HepG2 (cell line): ENCODE data around the gene SGPP1. TPM values are rescaled to one million over a fixed set of nuclear protein-coding genes. Genes with fewer than 3 reads are reported as not detected.

ENCODE experiments used
- ATAC-seq: fragments of 200-7000 bp; cut with Tn5 transposase; 3 replicates; pipeline ENCODE4 v1.9.1; 2020; ENCODE audit warnings: mild to moderate bottlenecking, moderate library complexity
- BruUV-seq: library from RNA; stranded (reverse); fragments of 400-500 nt; replicated peaks from 2 replicates; lab custom pipeline; 2021; lab: Mats Ljungman, UMichigan
- CTCF ChIA-PET: fragments of 300-600 bp; formaldehyde crosslinking; extraction: SDS; loops from one replicate; lab custom pipeline; 2021; ENCODE audit warnings: low total read pairs, inconsistent platforms, low intra/inter-chr PET ratio; lab: Yijun Ruan, JAX
- POLR2A ChIA-PET: fragments of 350-600 bp; sonication (Branson Sonifier 250); formaldehyde crosslinking; loops from one replicate; lab custom pipeline; 2020; ENCODE audit warnings: antibody characterized with exemption, inconsistent platforms; lab: Yijun Ruan, JAX
- DNase-seq: peaks from one replicate; pipeline ENCODE4 v3.0.0-alpha.2; 2015; ENCODE audit warnings: low spot score
- FAIRE-seq: peaks from 3 replicates; lab custom pipeline; 2011; peaks lifted over from hg19 to GRCh38; lab: Jason Lieb, UNC
- H2AFZ ChIP-seq: one replicate; pipeline ENCODE4 v1.6.1; 2011; ENCODE audit warnings: low read length, inconsistent platforms
- H3K27ac ChIP-seq: fragments of 300-600 bp; 3 replicates; pipeline ENCODE4 v1.8.0; 2011; ENCODE audit warnings: mixed run types, mild to moderate bottlenecking, mixed read lengths, low read length, inconsistent platforms; ENCODE audit not compliant: insufficient read depth; ENCODE audit errors: extremely low read length
- H3K27me3 ChIP-seq, 2 experiments: fragments of 200-600 bp in 1 of 2; 2 replicates in 1 of 2; 3 replicates in 1 of 2; pipeline versions ENCODE4 v1.6.0 to v1.8.0; 2011; ENCODE audit warnings: low read length in 2 of 2, mild to moderate bottlenecking in 2 of 2, moderate library complexity in 2 of 2, inconsistent platforms in 1 of 2; ENCODE audit not compliant: insufficient read depth in 2 of 2, control insufficient read depth in 1 of 2
- H3K36me3 ChIP-seq, 2 experiments: fragments of 200-600 bp in 1 of 2; replicated peaks in 1 of 2; 2 replicates in 1 of 2; 3 replicates in 1 of 2; pipeline versions ENCODE4 v1.5.1 to v1.8.0; 2011; ENCODE audit warnings: low read length in 2 of 2, inconsistent platforms in 1 of 2; ENCODE audit not compliant: insufficient read depth in 2 of 2, control insufficient read depth in 1 of 2
- H3K4me1 ChIP-seq: 2 replicates; pipeline ENCODE4 v1.5.1; 2012; ENCODE audit warnings: low read length, inconsistent platforms; ENCODE audit not compliant: insufficient read depth
- H3K4me2 ChIP-seq: 2 replicates; pipeline ENCODE4 v1.6.0; 2011; ENCODE audit warnings: low read depth, low read length, inconsistent platforms
- H3K4me3 ChIP-seq, 3 experiments: fragments of 200-600 bp in 1 of 3; sonication (generic), shearing (Covaris generic) in 1 of 3; replicated peaks in 1 of 3; 2 replicates each; pipeline ENCODE4 v1.5.1; 2011 to 2016; ENCODE audit warnings: low read length in 3 of 3, inconsistent platforms in 2 of 3, low read depth in 2 of 3, mild to moderate bottlenecking in 2 of 3, control low read depth in 1 of 3, mixed read lengths in 1 of 3; ENCODE audit not compliant: insufficient read depth in 1 of 3
- H3K79me2 ChIP-seq: one replicate; pipeline ENCODE4 v1.6.1; 2011; ENCODE audit warnings: low read length, inconsistent platforms; ENCODE audit not compliant: insufficient read depth
- H3K9ac ChIP-seq: 2 replicates; pipeline ENCODE4 v1.6.0; 2011; ENCODE audit warnings: mild to moderate bottlenecking, low read depth, low read length, inconsistent platforms; ENCODE audit not compliant: insufficient read depth
- H3K9me3 ChIP-seq: 2 replicates; pipeline ENCODE4 v1.5.1; 2012; ENCODE audit warnings: mild to moderate bottlenecking, low read length
- H4K20me1 ChIP-seq: 2 replicates; pipeline ENCODE4 v1.6.0; 2011; ENCODE audit warnings: inconsistent platforms, mild to moderate bottlenecking, low read length, moderate library complexity; ENCODE audit not compliant: insufficient read depth
- ARNTL ChIP-seq: sonication (generic); formaldehyde crosslinking; IDR thresholded peaks from 2 replicates; pipeline ENCODE4 v1.4.0; 2020; ENCODE audit warnings: mild to moderate bottlenecking, missing genetic modification reagents
- BORCS8-MEF2B ChIP-seq: sonication (generic); formaldehyde crosslinking; IDR thresholded peaks from 2 replicates; pipeline ENCODE4 v1.8.0; 2022; ENCODE audit warnings: mild to moderate bottlenecking, missing genetic modification reagents
- DMTF1 ChIP-seq: sonication (generic); formaldehyde crosslinking; IDR thresholded peaks from 2 replicates; pipeline ENCODE4 v1.4.0; 2020; ENCODE audit warnings: mild to moderate bottlenecking, missing genetic modification reagents
- NFYB ChIP-seq: sonication (generic); formaldehyde crosslinking; IDR thresholded peaks from 2 replicates; pipeline ENCODE4 v1.4.0; 2020; ENCODE audit warnings: missing genetic modification reagents
- NR1H2 ChIP-seq: sonication (generic); formaldehyde crosslinking; IDR thresholded peaks from 2 replicates; pipeline ENCODE4 v1.8.1; 2022; ENCODE audit warnings: low read depth, missing genetic modification reagents, borderline replicate concordance
- NR2C2 ChIP-seq: sonication (generic); formaldehyde crosslinking; IDR thresholded peaks from 2 replicates; pipeline ENCODE4 v1.4.0; 2020; ENCODE audit warnings: missing genetic modification reagents, mild to moderate bottlenecking, moderate library complexity, borderline replicate concordance
- ZMYM4 ChIP-seq: sonication (generic); formaldehyde crosslinking; IDR thresholded peaks from 2 replicates; pipeline ENCODE4 v1.8.1; 2023; ENCODE audit warnings: mild to moderate bottlenecking, missing genetic modification reagents
- ZNF512B ChIP-seq: sonication (generic); formaldehyde crosslinking; IDR thresholded peaks from 2 replicates; pipeline ENCODE4 v1.5.1; 2020; ENCODE audit warnings: missing genetic modification reagents, mild to moderate bottlenecking, borderline replicate concordance
- ZNF616 ChIP-seq: sonication (generic); formaldehyde crosslinking; IDR thresholded peaks from 2 replicates; pipeline ENCODE4 v1.5.0; 2020; ENCODE audit warnings: low read depth, mild to moderate bottlenecking, missing genetic modification reagents
- ZNF784 ChIP-seq: sonication (generic); formaldehyde crosslinking; IDR thresholded peaks from 2 replicates; pipeline ENCODE4 v1.5.1; 2020; ENCODE audit warnings: missing genetic modification reagents, mild to moderate bottlenecking, borderline replicate concordance
- WGBS: methylation state at CpG from one replicate; pipeline ENCODE4 v1.1.6; 2017; ENCODE audit warnings: low lambda C conversion rate; 5-methylcytosine and 5-hydroxymethylcytosine counted together
- in situ Hi-C: cut with HindIII; loops from 2 replicates; pipeline ENCODE4 v1.10.0; 2017; ENCODE audit warnings: low pct_unique_long_range_greater_than_20kb; ENCODE audit not compliant: extremely low pct_ligation_motif_present
- intact Hi-C: fragments of 100-400 bp; cut with micrococcal nuclease; formaldehyde crosslinking; loops from one replicate; pipeline ENCODE4 v1.10.0; 2022; ENCODE audit not compliant: unreplicated experiment
- polyA plus RNA-seq, 8 experiments: library from polyadenylated mRNA; depleted of rRNA in 3 of 8; stranded (reverse) in 7 of 8; unstranded in 1 of 8; fragments of >200 nt; fragmentation: Illumina TruSeq in 4 of 8; extraction: Trizol in 4 of 8; gene quantifications; 2 replicates each; pipeline versions ENCODE4 v1.2.1 to v1.2.3, GENCODE V29; 2011 to 2016; ENCODE audit warnings: low read depth in 4 of 8, missing spikeins in 1 of 8, mixed read lengths in 1 of 8; ENCODE audit not compliant: insufficient read depth in 1 of 8
- total RNA-seq, 5 experiments: library from RNA; depleted of rRNA; stranded (reverse); fragments of >200 nt; fragmentation: Illumina TruSeq; extraction: Trizol; gene quantifications; 2 replicates each; pipeline ENCODE4 v1.2.3, GENCODE V29; 2016; ENCODE audit warnings: low read depth in 1 of 5

The SGPP1 gene
- total and polyA plus RNA-seq, 2 of the 13 experiments (the other 11 are each of a cell fraction or from before 2014, with no cell fraction given), result 6.4 to 6.8 TPM

GRCh38 chr14:63656194-63656593 is 71.7 kb downstream of the SGPP1 start:
- no TSS peak for BruUV-seq

More at GRCh38 chr14:63656194-63656593, 71.7 kb downstream of the SGPP1 start:
- no peak overlapping the region for H2AFZ ChIP-seq
- no peaks in the 10 kb centered on the region for H3K27me3 ChIP-seq
- in situ Hi-C loops, result no loop called here
- DNase-seq (no peak), ATAC-seq (no peak), FAIRE-seq (no peak)
- 82% methylated on average over 4 of the region's 4 CpGs for WGBS
- TF ChIP-seq DMTF1 (CRISPR knock-in tag) (no peak), ZNF784 (CRISPR knock-in tag) (no peak), ZMYM4 (CRISPR knock-in tag) (no peak), BORCS8-MEF2B (CRISPR knock-in tag) (no peak), ZNF512B (no peak), NR2C2 (CRISPR knock-in tag) (no peak), ARNTL (CRISPR knock-in tag) (no peak), ZNF616 (CRISPR knock-in tag) (no peak), NFYB (CRISPR knock-in tag) (no peak), NR1H2 (no peak)
- peaks cover 10% of the 10 kb centered on the region for H3K4me1 ChIP-seq
- H3K4me2 ChIP-seq, result no peak overlapping the region
- H3K79me2 ChIP-seq, result no peaks in the 10 kb centered on the region
- H3K9me3 ChIP-seq, result no peaks in the 10 kb centered on the region
- POLR2A ChIA-PET, result no interaction called here
- H3K27ac ChIP-seq, result no peak overlapping the region
- intact Hi-C loops, result no loop called here
- H3K4me3 ChIP-seq, result no peak overlapping the region
- H4K20me1 ChIP-seq, result no peaks in the 10 kb centered on the region
- no peak overlapping the region for H3K9ac ChIP-seq
- CTCF ChIA-PET, result no interaction called here
- H3K36me3 ChIP-seq, result no peaks in the 10 kb centered on the region
